HL-60 (cell line): ENCODE measurements around the gene TNKS1BP1.

Source experiments
- DNase-seq, 2 experiments: peaks; one replicate each; pipeline ENCODE4 v3.0.0-alpha.2; 2010 to 2020; ENCODE audit warnings: low read depth in 1 of 2, low spot score in 1 of 2
- H3K27ac ChIP-seq: fragments of 250-450 bp; sonication (Bioruptor Pico); replicated peaks from 2 replicates; pipeline ENCODE4 v1.5.1; 2020; ENCODE audit warnings: mild to moderate bottlenecking, moderate library complexity
- H3K27me3 ChIP-seq: fragments of 250-450 bp; sonication (Bioruptor Pico); 2 replicates; pipeline ENCODE4 v1.5.1; 2021; ENCODE audit warnings: mild to moderate bottlenecking, moderate library complexity; ENCODE audit not compliant: insufficient read depth, poor library complexity, severe bottlenecking
- H3K4me3 ChIP-seq: replicated peaks from 2 replicates; pipeline ENCODE4 v1.5.1; 2011; ENCODE audit warnings: mild to moderate bottlenecking, control low read depth, low read length; ENCODE audit not compliant: insufficient read depth
- CTCF ChIP-seq: IDR thresholded peaks from one replicate; pipeline ENCODE4 v1.5.1; 2011; ENCODE audit warnings: low read length, control low read depth, inconsistent platforms; ENCODE audit not compliant: insufficient read depth
- GABPA ChIP-seq: IDR thresholded peaks from 2 replicates; pipeline ENCODE4 v1.6.1; 2012; ENCODE audit warnings: low read depth
- POLR2AphosphoS5 ChIP-seq: IDR thresholded peaks from 2 replicates; pipeline ENCODE4 v1.6.1; 2012; ENCODE audit warnings: low read depth
- REST ChIP-seq: IDR thresholded peaks from 2 replicates; pipeline ENCODE4 v1.6.1; 2012; ENCODE audit warnings: low read depth; ENCODE audit not compliant: insufficient replicate concordance
- SPI1 ChIP-seq: IDR thresholded peaks from 2 replicates; pipeline ENCODE4 v1.6.1; 2012; ENCODE audit warnings: low read depth, mild to moderate bottlenecking, borderline replicate concordance

Gene TNKS1BP1

GRCh38 chr11:57294225-57295131, 30.3 kb downstream of the TNKS1BP1 start:
- no peak for DNase-seq
- Histone ChIP-seq H3K4me3 (no peak overlapping the region), H3K27ac (no peak overlapping the region), H3K27me3 (peaks cover 4% of the 10 kb centered on the region)
- TF ChIP-seq GABPA (no peak), SPI1 (no peak), REST (no peak), POLR2AphosphoS5 (no peak), CTCF (no peak)

- Histone ChIP-seq H3K27me3 (peaks cover 4% of the 10 kb centered on the region), H3K4me3 (no peak overlapping the region), H3K27ac (no peak overlapping the region)
- DNase-seq: no peak
- TF ChIP-seq SPI1: no peak
- no peak for TF ChIP-seq POLR2AphosphoS5
- no peak for TF ChIP-seq REST
- TF ChIP-seq GABPA: no peak
- TF ChIP-seq CTCF: no peak
Measured at GRCh38 chr11:57290288-57290687, 34.5 kb downstream of the TNKS1BP1 start.

GRCh38 chr11:57288771-57289579, 35.8 kb downstream of the TNKS1BP1 start:
- H3K27ac ChIP-seq: no peak overlapping the region
- no peak for TF ChIP-seq SPI1
- DNase-seq: no peak
- no peak overlapping the region for H3K4me3 ChIP-seq
- peaks cover 4% of the 10 kb centered on the region for H3K27me3 ChIP-seq

- Histone ChIP-seq H3K4me3 (no peak overlapping the region), H3K27ac (no peak overlapping the region), H3K27me3 (peaks cover 4% of the 10 kb centered on the region)
- TF ChIP-seq SPI1 (no peak), GABPA (no peak), REST (no peak), POLR2AphosphoS5 (no peak), CTCF (no peak)
- DNase-seq: no peak
Measured at GRCh38 chr11:57287884-57288283, 36.9 kb downstream of the TNKS1BP1 start.
